Activated CD4-positive, alpha-beta T cell treated with anti-CD3 and anti-CD28 coated beads, Interleukin-2, amount 10 ng/mL, durations not matched to agents 7 days and 5 days (primary cell): ENCODE data around the gene FAM222A. TPM values are rescaled to one million over a fixed set of nuclear protein-coding genes. Genes with fewer than 3 reads are reported as not detected.

ENCODE experiments used
- CTCF ChIA-PET: fragments of 350-600 bp; sonication (Branson Sonifier 250); formaldehyde crosslinking; loops from one replicate; lab custom pipeline; 2021; ENCODE audit warnings: antibody characterized with exemption; lab: Charles Lee
- POLR2A ChIA-PET: fragments of 350-600 bp; sonication (Branson Sonifier 250); formaldehyde crosslinking; loops from one replicate; lab custom pipeline; 2021; ENCODE audit warnings: antibody characterized with exemption; lab: Charles Lee
- DNase-seq: peaks from one replicate; pipeline ENCODE4 v3.0.0-alpha.2; 2020
- H3K27ac Mint-ChIP-seq: one replicate; pipeline ENCODE4 v1.8.0; 2021; ENCODE audit warnings: mild to moderate bottlenecking, moderate library complexity, mixed read lengths
- H3K27me3 Mint-ChIP-seq: one replicate; pipeline ENCODE4 v1.8.0; 2021; ENCODE audit warnings: mixed read lengths
- H3K36me3 Mint-ChIP-seq: one replicate; pipeline ENCODE4 v1.8.0; 2021; ENCODE audit warnings: low read depth, mixed read lengths
- H3K4me1 Mint-ChIP-seq: one replicate; pipeline ENCODE4 v1.8.0; 2021; ENCODE audit warnings: mixed read lengths
- H3K4me3 Mint-ChIP-seq: one replicate; pipeline ENCODE4 v1.8.0; 2021; ENCODE audit warnings: mild to moderate bottlenecking, moderate library complexity, mixed read lengths
- H3K9me3 Mint-ChIP-seq: one replicate; pipeline ENCODE4 v1.8.0; 2021; ENCODE audit warnings: mixed read lengths
- total RNA-seq, 2 experiments: library from RNA; stranded (reverse); gene quantifications; one replicate each; pipeline ENCODE4 v1.2.3, GENCODE V29; 2021

The FAM222A gene
- total RNA-seq, 2 experiments from 2014 or later = 0.52 to 0.73 TPM

DNA sequence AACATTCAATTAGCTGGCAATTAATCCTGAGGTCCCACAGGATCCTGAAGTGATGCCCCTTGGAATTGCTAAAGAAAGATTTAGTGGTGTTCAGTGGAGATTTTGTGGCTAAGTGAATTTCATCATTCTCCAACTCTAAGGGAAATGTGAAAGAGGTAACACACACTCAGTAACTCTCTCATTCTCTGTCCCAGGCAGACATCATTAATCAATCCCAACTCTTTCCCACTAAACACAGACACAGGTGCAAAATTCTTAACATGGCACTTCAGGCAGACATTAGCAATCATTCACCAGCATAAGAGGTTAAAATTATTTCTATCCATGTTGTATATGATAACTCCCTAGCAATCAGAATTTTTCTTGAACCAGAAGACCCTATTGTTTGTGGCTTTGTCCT lies 79.4 kb downstream of the FAM222A start:
- Mint-ChIP-seq H3K4me3 (no peak overlapping the region), H3K27me3 (peaks cover 3% of the 10 kb centered on the region), H3K9me3 (no peaks in the 10 kb centered on the region), H3K36me3 (no peaks in the 10 kb centered on the region), H3K4me1 (no peaks in the 10 kb centered on the region), H3K27ac (no peak overlapping the region)
- CTCF ChIA-PET = interaction anchor here (1.1 kb wide), 1 partner anchor 92 kb away, joined by 3 read pairs; no protein-coding TSS in a partner anchor
- POLR2A ChIA-PET = no interaction called here
- DNase-seq = no peak

DNA sequence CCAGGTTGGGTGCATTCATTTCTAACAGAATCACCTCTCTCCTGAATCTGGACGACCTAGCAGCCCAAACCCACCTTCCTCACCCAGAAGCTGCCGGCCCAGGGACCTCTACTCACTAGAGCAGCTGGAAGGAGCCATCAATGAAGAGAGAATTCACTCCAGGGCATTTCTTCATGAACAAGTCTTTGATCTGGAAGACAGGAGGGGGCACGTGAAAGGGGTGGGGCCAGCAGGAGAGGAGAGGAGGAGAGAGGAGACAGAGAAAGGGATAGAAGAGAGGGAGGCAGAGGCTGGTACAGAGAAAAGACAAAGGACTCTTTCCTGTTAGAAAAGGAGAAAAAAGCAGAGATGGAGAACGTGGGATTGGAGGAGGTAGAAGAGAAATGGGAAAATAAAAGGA lies 79.8 kb downstream of the FAM222A start:
- H3K9me3 Mint-ChIP-seq = no peaks in the 10 kb centered on the region
- no peak overlapping the region for H3K4me3 Mint-ChIP-seq
- H3K36me3 Mint-ChIP-seq = no peaks in the 10 kb centered on the region
- peaks cover 3% of the 10 kb centered on the region for H3K27me3 Mint-ChIP-seq
- H3K4me1 Mint-ChIP-seq = no peaks in the 10 kb centered on the region
- H3K27ac Mint-ChIP-seq = no peak overlapping the region
- ChIA-PET POLR2A (no interaction called here), CTCF (no interaction called here)
- no peak for DNase-seq

DNA sequence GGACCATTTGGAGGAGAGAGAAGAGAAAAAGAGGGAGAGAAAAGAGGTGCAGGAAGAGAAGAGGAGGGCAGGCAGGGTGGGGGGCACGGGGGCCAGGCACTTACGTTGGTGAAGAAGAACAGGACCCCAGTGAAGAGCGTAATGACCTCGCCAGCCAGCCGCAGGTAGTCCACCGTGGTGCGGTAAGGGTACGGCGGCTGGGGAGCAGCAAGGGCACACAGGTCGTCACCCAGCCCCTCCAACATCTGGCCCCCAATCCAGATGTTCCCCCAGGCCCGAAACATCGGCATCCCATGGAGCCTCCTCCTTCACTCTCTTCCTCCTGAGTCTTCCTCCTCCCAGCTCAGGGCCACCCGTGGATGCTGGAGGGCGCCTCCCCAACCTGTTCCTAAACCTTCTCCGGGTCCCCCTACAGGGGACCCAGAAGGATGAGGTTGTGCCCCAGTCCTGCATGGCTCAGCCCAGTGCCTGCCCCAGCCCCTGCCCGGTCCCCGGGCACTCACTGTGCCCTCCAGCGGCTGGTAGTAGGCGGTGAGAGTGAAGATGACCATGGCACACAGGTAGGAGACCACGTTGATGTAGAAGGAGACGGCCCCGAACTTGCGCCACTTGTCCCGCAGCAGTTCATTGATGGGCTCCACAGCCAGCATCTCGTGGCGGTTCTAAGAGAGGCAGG lies 80.3 kb downstream of the FAM222A start:
- POLR2A ChIA-PET = no interaction called here
- CTCF ChIA-PET = no interaction called here
- no peaks in the 10 kb centered on the region for H3K9me3 Mint-ChIP-seq
- H3K4me3 Mint-ChIP-seq = no peak overlapping the region
- H3K36me3 Mint-ChIP-seq = no peaks in the 10 kb centered on the region
- DNase-seq = no peak
- no peak overlapping the region for H3K27ac Mint-ChIP-seq
- peaks cover 3% of the 10 kb centered on the region for H3K27me3 Mint-ChIP-seq
- H3K4me1 Mint-ChIP-seq = no peaks in the 10 kb centered on the region

- Mint-ChIP-seq H3K4me3 (no peak overlapping the region), H3K36me3 (no peaks in the 10 kb centered on the region), H3K4me1 (no peaks in the 10 kb centered on the region), H3K27ac (no peak overlapping the region), H3K27me3 (peaks cover 3% of the 10 kb centered on the region), H3K9me3 (no peaks in the 10 kb centered on the region)
- no peak for DNase-seq
- ChIA-PET CTCF (interaction anchor here (1.0 kb wide), 1 partner anchor 8 kb away, joined by 3 read pairs; no protein-coding TSS in a partner anchor), POLR2A (no interaction called here)
These were observed 81.4 kb downstream of the FAM222A start for GRCh38 chr12:109795023-109795422.

GRCh38 chr12:109796057-109796456 lies 82.4 kb downstream of the FAM222A start:
- Mint-ChIP-seq H3K9me3 (no peaks in the 10 kb centered on the region), H3K4me1 (no peaks in the 10 kb centered on the region), H3K27ac (no peak overlapping the region), H3K4me3 (no peak overlapping the region), H3K27me3 (peaks cover 3% of the 10 kb centered on the region), H3K36me3 (no peaks in the 10 kb centered on the region)
- DNase-seq = no peak
- CTCF ChIA-PET = no interaction called here
- POLR2A ChIA-PET = no interaction called here

GRCh38 chr12:109797905-109798669 lies 84.5 kb downstream of the FAM222A start:
- CTCF ChIA-PET = interaction anchor here (0.6 kb wide), 1 partner anchor 430 kb away, joined by 4 read pairs; no protein-coding TSS in a partner anchor

DNA sequence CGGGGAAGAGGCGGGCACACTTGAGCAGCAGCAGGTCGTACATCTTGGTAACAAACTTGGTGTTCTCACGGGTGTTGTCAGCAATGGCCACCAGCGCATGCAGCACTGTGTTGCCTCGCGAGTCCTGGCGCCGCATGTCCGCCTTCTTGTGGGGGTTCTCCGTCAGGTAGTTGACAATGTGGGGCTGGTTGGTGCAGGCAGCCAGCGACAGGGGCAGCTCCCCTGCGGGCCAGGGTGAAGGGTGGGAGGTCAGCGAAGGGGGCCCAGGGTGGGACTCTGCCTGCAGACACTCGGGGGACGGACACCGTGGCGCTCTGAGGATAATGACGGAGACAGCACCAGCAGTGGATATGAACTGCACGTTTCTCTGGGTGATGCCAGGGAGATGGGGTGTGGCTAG lies 85.1 kb downstream of the FAM222A start:
- DNase-seq = no peak
- H3K27me3 Mint-ChIP-seq = no peaks in the 10 kb centered on the region
- CTCF ChIA-PET = interaction anchor here (0.6 kb wide), 1 partner anchor 430 kb away, joined by 4 read pairs; no protein-coding TSS in a partner anchor
- H3K9me3 Mint-ChIP-seq = no peaks in the 10 kb centered on the region
- H3K4me3 Mint-ChIP-seq = no peak overlapping the region
- no peak overlapping the region for H3K27ac Mint-ChIP-seq
- POLR2A ChIA-PET = no interaction called here
- no peaks in the 10 kb centered on the region for H3K36me3 Mint-ChIP-seq
- no peaks in the 10 kb centered on the region for H3K4me1 Mint-ChIP-seq

More at GRCh38 chr12:109797905-109798669, 84.5 kb downstream of the FAM222A start:
- no peaks in the 10 kb centered on the region for H3K36me3 Mint-ChIP-seq
- no peak overlapping the region for H3K4me3 Mint-ChIP-seq
- DNase-seq = no peak
- no peaks in the 10 kb centered on the region for H3K9me3 Mint-ChIP-seq
- H3K27me3 Mint-ChIP-seq = peaks cover under 1% of the 10 kb centered on the region
- POLR2A ChIA-PET = no interaction called here
- H3K27ac Mint-ChIP-seq = no peak overlapping the region
- no peaks in the 10 kb centered on the region for H3K4me1 Mint-ChIP-seq

- no peak for DNase-seq
- no peaks in the 10 kb centered on the region for H3K36me3 Mint-ChIP-seq
- CTCF ChIA-PET = interaction anchor here (0.5 kb wide), 1 partner anchor 643 kb away, joined by 4 read pairs; no protein-coding TSS in a partner anchor
- H3K27me3 Mint-ChIP-seq = no peaks in the 10 kb centered on the region
- H3K4me1 Mint-ChIP-seq = no peaks in the 10 kb centered on the region
- POLR2A ChIA-PET = no interaction called here
- H3K4me3 Mint-ChIP-seq = no peak overlapping the region
- H3K9me3 Mint-ChIP-seq = no peaks in the 10 kb centered on the region
- H3K27ac Mint-ChIP-seq = no peak overlapping the region
These were observed 86.9 kb downstream of the FAM222A start for GRCh38 chr12:109800536-109800935.

DNA sequence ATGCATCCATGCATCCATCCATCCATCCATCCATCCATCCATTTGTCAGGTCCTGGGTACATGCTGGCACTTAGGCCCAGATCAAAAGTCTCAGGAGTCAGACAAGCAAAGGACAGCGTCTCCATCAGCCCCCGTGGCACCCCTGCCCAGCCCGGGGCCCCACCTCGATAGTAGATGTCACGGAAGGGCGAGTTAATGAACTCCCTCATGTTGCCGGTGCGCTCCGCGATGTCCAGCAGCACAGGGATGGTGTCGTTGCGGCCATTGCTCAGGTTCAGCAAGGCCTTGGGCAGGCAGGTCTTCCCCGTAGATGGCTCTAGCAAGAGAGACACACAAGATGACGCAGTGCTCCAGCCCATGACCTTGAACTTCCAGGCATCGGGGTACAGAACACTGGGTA lies 89.2 kb downstream of the FAM222A start:
- H3K4me1 Mint-ChIP-seq = no peaks in the 10 kb centered on the region
- H3K27ac Mint-ChIP-seq = no peak overlapping the region
- no peaks in the 10 kb centered on the region for H3K9me3 Mint-ChIP-seq
- no peak for DNase-seq
- no peak overlapping the region for H3K4me3 Mint-ChIP-seq
- ChIA-PET POLR2A (no interaction called here), CTCF (interaction anchor here (0.7 to 1.0 kb wide), 2 partner anchors 8 to 33 kb away, joined by 3 read pairs; no protein-coding TSS in a partner anchor)
- H3K27me3 Mint-ChIP-seq = no peaks in the 10 kb centered on the region
- H3K36me3 Mint-ChIP-seq = no peaks in the 10 kb centered on the region

GRCh38 chr12:109803678-109804077 lies 90.1 kb downstream of the FAM222A start:
- POLR2A ChIA-PET = no interaction called here
- CTCF ChIA-PET = interaction anchor here (0.9 to 1.7 kb wide), 4 partner anchors 9 to 82 kb away, joined by 3 read pairs; no protein-coding TSS in a partner anchor
- H3K9me3 Mint-ChIP-seq = no peaks in the 10 kb centered on the region
- no peaks in the 10 kb centered on the region for H3K36me3 Mint-ChIP-seq
- no peak overlapping the region for H3K27ac Mint-ChIP-seq
- H3K4me3 Mint-ChIP-seq = no peak overlapping the region
- no peak for DNase-seq
- H3K4me1 Mint-ChIP-seq = no peaks in the 10 kb centered on the region
- H3K27me3 Mint-ChIP-seq = no peaks in the 10 kb centered on the region

DNA sequence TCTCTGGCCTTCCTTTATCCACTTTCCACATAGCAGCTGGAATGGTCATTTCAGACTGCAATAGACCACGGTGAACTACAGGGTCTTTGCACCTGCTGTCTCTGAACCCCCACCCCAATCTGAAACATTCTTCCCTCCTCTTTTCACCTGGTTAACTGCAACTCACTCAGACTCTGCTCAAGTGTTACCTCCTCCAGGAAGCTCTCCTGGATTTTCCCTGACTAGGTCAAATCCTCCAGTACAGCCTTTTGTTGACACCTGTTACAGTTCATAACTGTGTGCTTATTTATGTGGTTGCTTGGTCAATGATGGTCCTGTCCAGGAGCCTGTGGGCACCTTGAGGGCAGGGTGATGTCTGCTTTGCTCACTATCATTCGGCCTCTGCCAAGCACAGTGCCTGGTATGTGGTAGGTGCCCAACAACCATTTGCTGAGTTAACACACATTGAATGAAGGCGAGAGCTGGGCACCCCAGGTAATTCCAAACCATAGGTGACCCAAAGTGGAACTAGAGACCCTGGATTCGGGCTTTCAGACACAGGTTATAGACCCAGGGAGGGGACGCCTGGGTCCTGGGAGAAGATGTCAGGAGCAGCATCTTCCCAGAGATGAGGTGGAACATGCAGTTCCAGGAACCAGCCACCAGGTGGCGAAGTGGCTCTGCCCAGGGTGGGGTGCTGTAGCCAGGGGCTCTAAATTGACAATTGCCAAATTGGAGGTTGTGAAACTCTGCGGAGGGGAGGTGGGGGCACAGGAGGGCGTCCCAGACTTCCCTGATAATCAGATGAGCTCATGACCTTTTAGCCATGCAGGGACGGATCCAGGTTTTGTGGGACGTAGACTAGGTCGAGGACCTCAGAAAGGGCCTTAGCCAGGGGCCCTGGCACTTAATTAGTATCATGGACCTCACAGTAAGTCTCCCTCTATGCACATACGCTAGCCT lies 91.5 kb downstream of the FAM222A start:
- H3K9me3 Mint-ChIP-seq = no peaks in the 10 kb centered on the region
- POLR2A ChIA-PET = no interaction called here
- H3K27me3 Mint-ChIP-seq = no peaks in the 10 kb centered on the region
- H3K36me3 Mint-ChIP-seq = no peaks in the 10 kb centered on the region
- H3K4me1 Mint-ChIP-seq = no peaks in the 10 kb centered on the region
- CTCF ChIA-PET = interaction anchor here (0.6 to 2.1 kb wide), 13 partner anchors 10 to 284 kb away, joined by 3 to 10 read pairs (median 3); no protein-coding TSS in a partner anchor
- no peak overlapping the region for H3K4me3 Mint-ChIP-seq
- no peak overlapping the region for H3K27ac Mint-ChIP-seq
- peak; percentile 69 for DNase-seq

DNA sequence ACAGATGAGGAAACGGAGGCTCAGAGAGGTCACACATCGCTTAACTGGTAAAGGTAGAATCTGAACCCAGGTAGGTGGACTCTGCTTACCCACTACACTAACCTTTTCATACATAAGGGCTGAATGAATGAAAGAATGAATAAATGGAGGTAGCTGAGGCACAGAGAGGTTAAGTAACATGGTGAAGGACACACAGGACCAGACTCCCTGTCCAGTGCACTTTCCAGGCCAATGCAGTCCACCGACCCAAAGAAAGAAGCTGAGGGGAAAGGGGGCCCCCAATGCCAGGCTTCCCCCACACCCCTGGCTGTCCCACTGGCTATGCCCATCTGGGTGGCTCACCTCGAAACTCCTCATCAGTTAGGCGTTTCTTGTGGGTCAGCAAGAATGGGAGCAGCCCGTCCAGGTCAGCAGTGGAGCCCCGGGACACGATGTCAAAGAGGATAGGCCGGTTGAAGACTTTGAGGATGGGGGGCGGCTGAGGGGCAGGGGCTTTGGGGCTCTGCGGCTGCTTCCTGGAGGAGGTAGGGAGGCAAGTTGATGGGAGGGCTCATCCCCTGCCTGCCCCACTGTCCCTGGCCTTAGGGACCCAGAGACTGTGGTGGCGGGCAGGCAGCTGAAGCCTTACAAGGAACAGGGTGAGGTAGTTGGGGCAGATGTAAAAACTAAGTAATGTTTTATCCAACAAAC lies 94.5 kb downstream of the FAM222A start:
- ChIA-PET CTCF (interaction anchor here (0.5 to 0.9 kb wide), 3 partner anchors 37 to 103 kb away, joined by 3 to 4 read pairs (median 4); no protein-coding TSS in a partner anchor), POLR2A (no interaction called here)
- H3K27ac Mint-ChIP-seq = no peak overlapping the region
- H3K4me3 Mint-ChIP-seq = no peak overlapping the region
- H3K36me3 Mint-ChIP-seq = no peaks in the 10 kb centered on the region
- no peak for DNase-seq
- no peaks in the 10 kb centered on the region for H3K9me3 Mint-ChIP-seq
- H3K4me1 Mint-ChIP-seq = no peaks in the 10 kb centered on the region
- H3K27me3 Mint-ChIP-seq = no peaks in the 10 kb centered on the region
